Pancreas (tissue), 10 donors: ENCODE results near the gene MECP2. TPM values are rescaled to one million over a fixed set of nuclear protein-coding genes. Genes with fewer than 3 reads are reported as not detected.

Experiments used
- ATAC-seq, 4 donors: fragments of 200-7000 bp; cut with Tn5 transposase; one replicate each; pipeline versions ENCODE4 v1.8.0 to v1.9.1; 2020; ENCODE audit warnings: mild to moderate bottlenecking in 4 of 4, moderate library complexity in 4 of 4
- DNase-seq, 6 donors: peaks; one replicate each; pipeline ENCODE4 v3.0.0-alpha.2; 2020
- FAIRE-seq: peaks from 2 replicates; lab custom pipeline; 2012; peaks lifted over from hg19 to GRCh38; lab: Jason Lieb, UNC
- H3K27ac ChIP-seq, 4 donors: fragments of 200-600 bp; sonication (generic); 1 replicate in 3 of 4; 2 replicates in 1 of 4; pipeline versions ENCODE4 v1.5.0 to v1.8.0; 2020
- H3K27me3 ChIP-seq, 4 donors: fragments of 200-600 bp; one replicate each; pipeline ENCODE4 v1.8.0; 2021
- H3K36me3 ChIP-seq, 3 donors: fragments of 200-600 bp; sonication (generic) in 1 of 3; one replicate each; pipeline versions ENCODE4 v1.5.0 to v1.8.0; 2020 to 2021
- H3K4me1 ChIP-seq, 3 donors: fragments of 200-600 bp; one replicate each; pipeline ENCODE4 v1.8.0; 2021
- H3K4me3 ChIP-seq, 4 donors: fragments of 200-600 bp; sonication (generic) in 2 of 4; one replicate each; pipeline versions ENCODE4 v1.5.0 to v1.8.0; 2020 to 2021
- H3K9me3 ChIP-seq, 4 donors: fragments of 200-600 bp; one replicate each; pipeline ENCODE4 v1.8.0; 2021
- WGBS, 2 donors: extraction: QIAGEN DNeasy Blood & Tissue Kit; methylation state at CpG; one replicate each; pipeline ENCODE4 v1.1.7; 2013; 5-methylcytosine and 5-hydroxymethylcytosine counted together
- intact Hi-C, 3 donors: fragments of 100-400 bp; cut with DNase I; formaldehyde crosslinking; loops; one replicate each; pipeline versions ENCODE4 v1.11.1 to v1.14.2; 2022
- microRNA-seq, 2 donors: library from miRNA; unstranded; fragments of <30 nt; microRNA quantifications; one replicate each; pipeline versions ENCODE4 to v1.1.0, GENCODE V29; 2019 to 2020
- polyA plus RNA-seq, 2 donors: library from polyadenylated mRNA; stranded (reverse); fragments of 200-250 nt; gene quantifications; one replicate each; pipeline ENCODE4 v1.2.3, GENCODE V29; 2013
- total RNA-seq, 6 donors: library from RNA; stranded (reverse); fragmentation: NEBNext Ultra II Directional in 4 of 6; extraction: Animal tissue kit (Norgen Biotek cat#: 25700) in 4 of 6; gene quantifications; one replicate each; pipeline versions ENCODE4 v1.2.1 to v1.2.4, GENCODE V29; 2021 to 2023
- TF ChIP-seq, protein P1 (sequence below), 4 donors: fragments of 200-600 bp; sonication (generic) in 3 of 4; IDR thresholded peaks; one replicate each; pipeline versions ENCODE4 v1.5.0 to v1.8.0; 2021; ENCODE audit warnings: antibody characterized with exemption in 4 of 4
- donor health status: healthy with polysubstance abuse.
- donor health status: DM: no; HTN: no; CAD: no; lungs with moderate emphysema.
- donor health status: DM: no; HTN: no; CAD: no.
- donor health status: control.
- donor health status: control.
- donor health status: Bipolar disorder and iron deficiency.
- donor health status: DM: yes; HTN: yes; CAD: no.
- donor health status: DM: no; HTN: no; CAD: no.
- donor health status: DM: no; HTN: no; CAD: no.
- donor health status: DM: yes; HTN: yes; CAD: no.

Gene MECP2
- total and polyA plus RNA-seq, 8 donors, result 17.7 to 30.8 (median 22.1) TPM

DNA sequence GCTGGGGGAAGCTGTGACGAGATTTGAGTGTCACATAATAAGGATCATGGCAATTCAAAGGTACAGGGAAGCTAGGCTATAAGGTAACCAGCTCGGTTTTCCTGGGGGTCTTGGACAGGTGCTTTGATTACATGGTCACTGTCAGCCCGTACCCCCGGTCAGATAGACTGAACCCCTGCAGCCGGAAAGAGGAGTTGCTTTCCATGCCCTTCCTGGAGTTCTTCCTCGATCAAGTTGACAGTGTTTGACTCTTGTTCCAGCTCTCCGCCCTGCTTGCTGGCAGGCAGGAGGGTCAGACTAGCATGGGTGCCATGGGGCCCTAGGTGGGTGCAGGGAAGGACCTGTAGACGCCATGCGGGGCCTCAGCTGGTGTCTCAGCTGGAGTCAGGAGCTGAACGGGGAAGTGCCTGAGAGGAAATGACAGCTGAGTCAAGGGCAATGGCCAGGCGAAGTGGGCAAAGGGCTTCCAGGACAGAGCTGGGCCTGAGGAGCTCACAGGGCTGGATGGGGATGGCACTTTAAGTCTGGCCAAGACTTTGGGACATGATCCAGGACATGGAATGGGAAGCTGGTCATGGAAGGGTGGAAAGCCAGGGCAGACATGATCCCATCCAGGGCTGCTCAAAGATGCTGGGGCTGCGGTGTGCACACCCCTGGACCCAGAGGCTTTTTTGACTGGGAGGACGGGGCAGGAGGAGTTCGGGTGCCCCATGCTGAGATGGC is 123.4 kb downstream of the MECP2 start:
- no peak for FAIRE-seq
- H3K27me3 ChIP-seq, result no peaks in the 10 kb centered on the region
- 33 to 50% methylated on average over 14 of the region's 14 CpGs for WGBS, 2 donors
- intact Hi-C loops, result no loop called here
- TF ChIP-seq, protein P1, sequence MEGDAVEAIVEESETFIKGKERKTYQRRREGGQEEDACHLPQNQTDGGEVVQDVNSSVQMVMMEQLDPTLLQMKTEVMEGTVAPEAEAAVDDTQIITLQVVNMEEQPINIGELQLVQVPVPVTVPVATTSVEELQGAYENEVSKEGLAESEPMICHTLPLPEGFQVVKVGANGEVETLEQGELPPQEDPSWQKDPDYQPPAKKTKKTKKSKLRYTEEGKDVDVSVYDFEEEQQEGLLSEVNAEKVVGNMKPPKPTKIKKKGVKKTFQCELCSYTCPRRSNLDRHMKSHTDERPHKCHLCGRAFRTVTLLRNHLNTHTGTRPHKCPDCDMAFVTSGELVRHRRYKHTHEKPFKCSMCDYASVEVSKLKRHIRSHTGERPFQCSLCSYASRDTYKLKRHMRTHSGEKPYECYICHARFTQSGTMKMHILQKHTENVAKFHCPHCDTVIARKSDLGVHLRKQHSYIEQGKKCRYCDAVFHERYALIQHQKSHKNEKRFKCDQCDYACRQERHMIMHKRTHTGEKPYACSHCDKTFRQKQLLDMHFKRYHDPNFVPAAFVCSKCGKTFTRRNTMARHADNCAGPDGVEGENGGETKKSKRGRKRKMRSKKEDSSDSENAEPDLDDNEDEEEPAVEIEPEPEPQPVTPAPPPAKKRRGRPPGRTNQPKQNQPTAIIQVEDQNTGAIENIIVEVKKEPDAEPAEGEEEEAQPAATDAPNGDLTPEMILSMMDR (IDR thresholded peaks at IDR 0.05), result no peak
- ATAC-seq, result no peak
- H3K4me1 ChIP-seq, result peaks cover 0 to 12% (median 0%) of the 10 kb centered on the region in 3 donors
- peak overlapping the region; percentile 94 to 99 (median 98) for H3K27ac ChIP-seq
- H3K36me3 ChIP-seq, result no peaks in the 10 kb centered on the region
- H3K9me3 ChIP-seq, result no peaks in the 10 kb centered on the region
- H3K4me3 ChIP-seq, result peak overlapping the region in 2 of 4 donors; percentile 66 to 92
- peak in 3 of 6 donors; percentile 18 to 64 (median 35) for DNase-seq

DNA sequence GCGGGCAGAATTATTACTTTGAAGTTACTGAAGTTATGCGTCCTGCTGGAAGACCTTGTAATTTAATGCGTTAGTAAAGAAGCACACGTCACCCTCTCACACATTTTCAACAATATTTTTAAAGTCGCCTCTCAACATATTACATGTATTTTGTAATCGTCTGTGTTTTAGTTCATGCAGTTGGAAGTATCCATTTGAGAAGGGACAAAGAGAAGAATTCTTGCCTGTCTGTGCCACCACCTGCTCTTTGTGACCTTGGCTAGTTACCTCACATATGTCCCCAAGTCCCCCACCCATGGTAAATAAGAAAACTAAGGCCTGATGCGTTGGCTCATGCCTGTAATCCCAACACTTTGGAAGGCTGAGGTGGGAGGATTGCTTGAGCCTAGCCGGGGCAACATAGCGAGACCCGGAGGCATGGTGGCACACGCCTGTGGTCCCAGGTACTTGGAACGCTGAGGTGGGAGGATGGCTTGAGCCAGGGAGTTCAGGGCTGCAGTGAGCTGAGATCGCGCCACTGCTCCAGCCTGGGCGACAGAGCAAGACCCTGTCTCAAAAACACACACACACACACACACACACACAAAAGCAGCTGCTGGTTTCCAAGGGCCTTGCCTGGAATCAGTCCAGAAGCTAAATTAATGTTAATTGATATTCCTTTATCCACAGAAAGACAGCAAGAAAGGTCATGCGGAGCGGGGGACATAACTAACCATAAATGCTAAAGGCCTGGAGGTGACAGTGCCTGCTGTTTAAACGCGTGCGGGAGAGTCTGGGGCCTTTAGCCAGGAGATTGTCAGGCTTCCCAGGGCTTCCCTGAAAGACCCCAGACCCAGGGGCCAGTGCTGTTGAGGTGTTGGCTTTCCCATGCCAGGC is 124.2 kb downstream of the MECP2 start:
- no peaks in the 10 kb centered on the region for H3K36me3 ChIP-seq
- intact Hi-C loops, result no loop called here
- peak overlapping the region; percentile 35 to 92 (median 55) for H3K4me3 ChIP-seq
- no peaks in the 10 kb centered on the region for H3K9me3 ChIP-seq
- WGBS, 2 donors, result 11 to 32% methylated on average over 20 of the region's 20 CpGs
- ATAC-seq (no peak), DNase-seq (peak in 3 of 6 donors; percentile 39 to 56 (median 41)), FAIRE-seq (no peak)
- H3K27ac ChIP-seq, result peak overlapping the region; percentile 94 to 99 (median 98)
- peaks cover 0 to 14% (median 0%) of the 10 kb centered on the region in 3 donors for H3K4me1 ChIP-seq
- TF ChIP-seq, protein P1 (IDR thresholded peaks at IDR 0.05), result no peak
- H3K27me3 ChIP-seq, result no peaks in the 10 kb centered on the region

DNA sequence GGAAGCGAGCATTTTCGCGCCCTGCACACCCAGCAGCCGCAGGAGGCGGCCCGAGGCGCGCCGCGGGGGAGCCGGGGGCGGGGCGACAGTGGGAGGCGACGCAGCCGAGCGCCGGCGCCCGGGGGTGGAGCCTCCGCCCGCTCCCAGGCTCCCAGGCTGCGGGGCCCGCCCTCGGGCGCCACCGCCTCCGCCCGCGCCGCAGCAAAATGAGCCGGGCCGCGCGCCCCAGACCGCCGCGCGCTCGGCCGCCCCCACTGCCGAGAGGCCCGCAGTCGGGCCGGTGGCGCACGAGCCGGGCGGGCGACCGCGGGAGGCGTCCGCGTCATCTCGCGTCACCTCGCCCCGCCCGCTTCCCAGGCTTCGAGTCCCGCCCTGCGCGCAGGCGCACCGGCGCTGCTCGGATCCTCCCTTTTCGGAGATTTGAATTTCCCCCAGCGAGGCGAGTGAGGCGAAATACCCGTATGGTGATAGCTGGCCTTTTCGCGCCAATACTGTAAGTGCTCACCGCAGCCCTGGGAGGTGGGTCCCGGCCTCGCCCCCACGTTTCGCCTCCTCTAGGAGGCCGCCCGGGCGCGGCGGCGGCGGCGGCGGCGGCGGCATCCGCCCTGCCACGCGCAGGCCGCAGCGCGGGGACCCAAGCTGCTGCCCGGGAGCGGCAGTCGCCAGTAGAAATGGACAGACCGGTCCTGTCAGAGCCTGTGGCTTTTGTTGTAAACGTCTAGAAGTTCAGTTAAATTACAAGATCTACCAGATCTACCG is 125.0 kb downstream of the MECP2 start, which contains the start of gene TMEM187:
Gene TMEM187, plus strand, starts transcription at position 387 of the 759 bp plus-strand sequence. CDS start 9,309 bp downstream, outside the sequence.
- Histone ChIP-seq H3K4me1 (peaks cover 0 to 14% (median 0%) of the 10 kb centered on the region in 3 donors), H3K4me3 (peak within 1 kb of the TSS; percentile 66 to 92 (median 78)), H3K27ac (peak within 1 kb of the TSS; percentile 94 to 99 (median 98)), H3K9me3 (no peaks in the 10 kb centered on the region), H3K36me3 (no peaks in the 10 kb centered on the region), H3K27me3 (no peaks in the 10 kb centered on the region)
- no peak for FAIRE-seq
- intact Hi-C loops, result no loop called here
- 0 to 4% methylated on average over 15 to 101 of the region's 103 CpGs for WGBS, 2 donors
- peak; percentile 57 to 70 (median 60) for ATAC-seq
- peak; percentile 82 to 94 (median 92) for DNase-seq
- TF ChIP-seq, protein P1 (IDR thresholded peaks at IDR 0.05), result no peak

Small RNA genes lying within 50 kb of the gene (microRNA-seq; reads per million reads assigned to microRNA genes)
- gene MIR3202-1 (0 reads per million in 2 donors), gene MIR3202-2 (0 reads per million in 2 donors), gene MIR718 (0 reads per million in 2 donors)

Other genes with a start within 250 kb of the MECP2 start
- 1 to 10 TPM in 4 of 6 donors, under 1 TPM in 2; 0.97 to 1.6 (median 1.2) TPM for gene L1CAM, start 211.5 kb downstream of the MECP2 start, total RNA-seq
- 1 to 10 TPM in 1 of 2 donors, under 1 TPM in 1; 0.84 to 3.9 TPM for gene L1CAM, start 211.5 kb downstream of the MECP2 start, polyA plus RNA-seq
- gene AVPR2, start 193.0 kb downstream of the MECP2 start, total RNA-seq, result under 1 TPM; 0.12 to 0.58 (median 0.31) TPM
- gene AVPR2, start 193.0 kb downstream of the MECP2 start, polyA plus RNA-seq, result 1 to 10 TPM; 1.3 TPM
- gene ARHGAP4, start 171.5 kb downstream of the MECP2 start, total RNA-seq, result 10 to 100 TPM in 3 of 6 donors, 1 to 10 TPM in 3; 1.9 to 18.9 (median 8.9) TPM
- gene ARHGAP4, start 171.5 kb downstream of the MECP2 start, polyA plus RNA-seq, result 10 to 100 TPM; 44.7 to 71.7 TPM
- 10 to 100 TPM; 24.5 to 49.0 (median 40.3) TPM for gene NAA10, start 162.7 kb downstream of the MECP2 start, total RNA-seq
- 100 to 1,000 TPM in 1 of 2 donors, 10 to 100 TPM in 1; 95.1 to 115 TPM for gene NAA10, start 162.7 kb downstream of the MECP2 start, polyA plus RNA-seq
- 1 to 10 TPM in 4 of 6 donors, under 1 TPM in 2; 0.43 to 7.5 (median 1.6) TPM for gene RENBP, start 153.1 kb downstream of the MECP2 start, total RNA-seq
- 1 to 10 TPM; 2.8 to 5.1 TPM for gene RENBP, start 153.1 kb downstream of the MECP2 start, polyA plus RNA-seq
- gene HCFC1, start 125.9 kb downstream of the MECP2 start, total RNA-seq, result 10 to 100 TPM; 10.4 to 28.4 (median 17.0) TPM
- 10 to 100 TPM; 15.7 to 17.1 TPM for gene HCFC1, start 125.9 kb downstream of the MECP2 start, polyA plus RNA-seq
- gene TMEM187, start 125.0 kb downstream of the MECP2 start, total RNA-seq, result 10 to 100 TPM in 2 of 6 donors, 1 to 10 TPM in 4; 5.7 to 12.4 (median 9.1) TPM
- 1 to 10 TPM; 5.2 to 7.8 TPM for gene TMEM187, start 125.0 kb downstream of the MECP2 start, polyA plus RNA-seq
- gene IRAK1, start 77.8 kb downstream of the MECP2 start, total RNA-seq, result 100 to 1,000 TPM in 1 of 6 donors, 10 to 100 TPM in 5; 44.5 to 103 (median 64.6) TPM
- 10 to 100 TPM; 35.8 to 48.9 TPM for gene IRAK1, start 77.8 kb downstream of the MECP2 start, polyA plus RNA-seq
- not detected for gene OPN1LW, start 46.5 kb upstream of the MECP2 start, total RNA-seq
- not detected for gene OPN1LW, start 46.5 kb upstream of the MECP2 start, polyA plus RNA-seq
- gene OPN1MW, start 84.9 kb upstream of the MECP2 start, total RNA-seq, result not detected
- gene OPN1MW, start 84.9 kb upstream of the MECP2 start, polyA plus RNA-seq, result not detected
- not detected for gene OPN1MW2, start 122.0 kb upstream of the MECP2 start, total RNA-seq
- gene OPN1MW2, start 122.0 kb upstream of the MECP2 start, polyA plus RNA-seq, result not detected
- gene OPN1MW3, start 159.9 kb upstream of the MECP2 start, total RNA-seq, result not detected
- gene OPN1MW3, start 159.9 kb upstream of the MECP2 start, polyA plus RNA-seq, result not detected
- gene TEX28, start 197.4 kb upstream of the MECP2 start, total RNA-seq, result not detected
- gene TEX28, start 197.4 kb upstream of the MECP2 start, polyA plus RNA-seq, result not detected
- not detected for gene TKTL1, start 198.1 kb upstream of the MECP2 start, total RNA-seq
- not detected for gene TKTL1, start 198.1 kb upstream of the MECP2 start, polyA plus RNA-seq